HuH-7 (cell line): ENCODE measurements around the gene RPAP3.
"Not testable (repeated sequence)": the region's sequence is repeated elsewhere in the genome, so short reads cannot be mapped to it uniquely, and the experiment has no call there.

Experiments used
- DNase-seq: peaks from one replicate; pipeline ENCODE4 v3.0.0; 2011; ENCODE audit warnings: low spot score

RPAP3 gene

GRCh38 chr12:47667935-47668334, 37.9 kb downstream of the RPAP3 start:
- DNase-seq, result not testable (repeated sequence)

GRCh38 chr12:47652521-47653234, 53.2 kb downstream of the RPAP3 start:
- peak; percentile 17 for DNase-seq

GRCh38 chr12:47651368-47652254, 54.2 kb downstream of the RPAP3 start:
- peak; percentile 44 for DNase-seq

GRCh38 chr12:47650469-47650868, 55.4 kb downstream of the RPAP3 start:
- DNase-seq, result no peak

- no peak for DNase-seq
Observed at GRCh38 chr12:47649381-47649780, 56.4 kb downstream of the RPAP3 start.

GRCh38 chr12:47648056-47648579, 57.7 kb downstream of the RPAP3 start:
- DNase-seq, result no peak

- DNase-seq, result not testable (repeated sequence)
Observed at GRCh38 chr12:47642310-47642709, 63.5 kb downstream of the RPAP3 start.

GRCh38 chr12:47636908-47637780, 68.7 kb downstream of the RPAP3 start:
- no peak for DNase-seq

GRCh38 chr12:47635770-47636169, 70.1 kb downstream of the RPAP3 start:
- not testable (repeated sequence) for DNase-seq

GRCh38 chr12:47634127-47634526, 71.7 kb downstream of the RPAP3 start:
- no peak for DNase-seq

GRCh38 chr12:47621960-47622359, 83.9 kb downstream of the RPAP3 start:
- no peak for DNase-seq

- no peak for DNase-seq
Observed at GRCh38 chr12:47617476-47617875, 88.4 kb downstream of the RPAP3 start.

- DNase-seq, result no peak
Observed at GRCh38 chr12:47616440-47616839, 89.4 kb downstream of the RPAP3 start.

- DNase-seq, result no peak
Observed at GRCh38 chr12:47615711-47616110, 90.1 kb downstream of the RPAP3 start.

GRCh38 chr12:47614521-47614920, 91.3 kb downstream of the RPAP3 start:
- DNase-seq, result no peak

GRCh38 chr12:47612953-47613352, 92.9 kb downstream of the RPAP3 start:
- DNase-seq, result no peak

GRCh38 chr12:47611906-47612305, 93.9 kb downstream of the RPAP3 start:
- no peak for DNase-seq
